Lower leg skin (tissue), 3 donors: ENCODE results near the gene DNAH12.

Source experiments
- POLR2A ChIP-seq, 2 donors: fragments of 450-650 bp; IDR thresholded peaks; one replicate each; pipeline ENCODE4 v1.6.1; 2016 to 2017; ENCODE audit warnings: antibody characterized with exemption in 2 of 2, mild to moderate bottlenecking in 1 of 2, moderate library complexity in 1 of 2
- TF ChIP-seq, protein P1 (sequence below), 3 donors: fragments of 450-650 bp; IDR thresholded peaks; one replicate each; pipeline ENCODE4 v1.5.1; 2016; ENCODE audit warnings: antibody characterized with exemption in 3 of 3, mild to moderate bottlenecking in 3 of 3, moderate library complexity in 2 of 3

DNA sequence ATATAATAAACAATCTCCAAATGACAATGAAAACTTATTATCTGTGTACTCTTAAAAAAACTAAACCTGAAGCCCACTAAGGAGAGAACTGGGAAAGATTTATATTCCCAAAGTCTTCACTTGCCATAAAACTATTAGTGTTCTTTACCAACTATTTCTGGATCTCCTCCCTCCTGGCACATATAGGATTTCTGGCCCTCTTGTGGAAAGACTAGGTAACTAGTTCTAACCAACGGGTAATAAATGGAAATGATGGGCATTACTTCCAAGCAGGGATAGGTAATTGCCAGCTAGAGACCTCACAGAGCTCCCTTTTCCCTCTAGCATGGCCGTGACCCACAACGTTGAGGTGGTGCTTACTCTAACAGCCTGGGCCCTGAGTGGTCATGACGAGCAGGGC is 110.1 kb downstream of the DNAH12 start:
- TF ChIP-seq, protein P1, sequence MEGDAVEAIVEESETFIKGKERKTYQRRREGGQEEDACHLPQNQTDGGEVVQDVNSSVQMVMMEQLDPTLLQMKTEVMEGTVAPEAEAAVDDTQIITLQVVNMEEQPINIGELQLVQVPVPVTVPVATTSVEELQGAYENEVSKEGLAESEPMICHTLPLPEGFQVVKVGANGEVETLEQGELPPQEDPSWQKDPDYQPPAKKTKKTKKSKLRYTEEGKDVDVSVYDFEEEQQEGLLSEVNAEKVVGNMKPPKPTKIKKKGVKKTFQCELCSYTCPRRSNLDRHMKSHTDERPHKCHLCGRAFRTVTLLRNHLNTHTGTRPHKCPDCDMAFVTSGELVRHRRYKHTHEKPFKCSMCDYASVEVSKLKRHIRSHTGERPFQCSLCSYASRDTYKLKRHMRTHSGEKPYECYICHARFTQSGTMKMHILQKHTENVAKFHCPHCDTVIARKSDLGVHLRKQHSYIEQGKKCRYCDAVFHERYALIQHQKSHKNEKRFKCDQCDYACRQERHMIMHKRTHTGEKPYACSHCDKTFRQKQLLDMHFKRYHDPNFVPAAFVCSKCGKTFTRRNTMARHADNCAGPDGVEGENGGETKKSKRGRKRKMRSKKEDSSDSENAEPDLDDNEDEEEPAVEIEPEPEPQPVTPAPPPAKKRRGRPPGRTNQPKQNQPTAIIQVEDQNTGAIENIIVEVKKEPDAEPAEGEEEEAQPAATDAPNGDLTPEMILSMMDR (IDR thresholded peaks at IDR 0.05), result no peak
- no peak for TF ChIP-seq POLR2A (IDR thresholded peaks at IDR 0.05)
